ENCODE data around the gene NKAIN2.
"Not testable (repeated sequence)": the region's sequence is repeated elsewhere in the genome, so short reads cannot be mapped to it uniquely, and the experiment has no call there.

NKAIN2 gene

GRCh38 chr6:123972600-123973294 lies 169.1 kb downstream of the NKAIN2 start:
- DNase-seq = no peak

GRCh38 chr6:123980311-123980710 lies 176.6 kb downstream of the NKAIN2 start:
- DNase-seq = no peak

GRCh38 chr6:123986938-123987337 lies 183.3 kb downstream of the NKAIN2 start:
- DNase-seq = no peak

GRCh38 chr6:123989918-123990317 lies 186.3 kb downstream of the NKAIN2 start:
- not testable (repeated sequence) for DNase-seq

GRCh38 chr6:123990376-123990775 lies 186.7 kb downstream of the NKAIN2 start:
- DNase-seq = no peak

GRCh38 chr6:123994168-123994567 lies 190.5 kb downstream of the NKAIN2 start:
- DNase-seq = no peak

GRCh38 chr6:123994891-123995635 lies 191.4 kb downstream of the NKAIN2 start:
- DNase-seq = no peak

GRCh38 chr6:123997223-123997622 lies 193.6 kb downstream of the NKAIN2 start:
- no peak for DNase-seq

- DNase-seq = no peak
Observed at GRCh38 chr6:124002377-124003081, 198.9 kb downstream of the NKAIN2 start.

GRCh38 chr6:124007266-124007665 lies 203.6 kb downstream of the NKAIN2 start:
- no peak for DNase-seq

- no peak for DNase-seq
Observed at GRCh38 chr6:124008000-124008987, 204.6 kb downstream of the NKAIN2 start.

- no peak for DNase-seq
Observed at GRCh38 chr6:124008988-124009765, 205.5 kb downstream of the NKAIN2 start.

- DNase-seq = no peak
Observed at GRCh38 chr6:124010574-124010973, 206.9 kb downstream of the NKAIN2 start.

- DNase-seq = no peak
Observed at GRCh38 chr6:124011180-124011579, 207.5 kb downstream of the NKAIN2 start.

GRCh38 chr6:124022051-124022450 lies 218.4 kb downstream of the NKAIN2 start:
- not testable (repeated sequence) for DNase-seq

GRCh38 chr6:124022641-124023040 lies 219.0 kb downstream of the NKAIN2 start:
- DNase-seq = no peak

GRCh38 chr6:124026694-124027093 lies 223.0 kb downstream of the NKAIN2 start:
- DNase-seq = no peak

- no peak for DNase-seq
Observed at GRCh38 chr6:124027392-124027791, 223.7 kb downstream of the NKAIN2 start.

GRCh38 chr6:124028117-124028516 lies 224.5 kb downstream of the NKAIN2 start:
- DNase-seq = no peak

- no peak for DNase-seq
Observed at GRCh38 chr6:124029567-124029966, 225.9 kb downstream of the NKAIN2 start.

- DNase-seq = no peak
Observed at GRCh38 chr6:124033501-124033900, 229.8 kb downstream of the NKAIN2 start.

- no peak for DNase-seq
Observed at GRCh38 chr6:124036384-124036783, 232.7 kb downstream of the NKAIN2 start.
